PC-9 (cell line): ENCODE measurements around the gene SLC4A1AP.

Source experiments
- CTCF ChIP-seq: fragments of 200-600 bp; sonication (generic); conservative IDR thresholded peaks from 2 replicates; pipeline ENCODE4 v1.6.1; 2017; ENCODE audit warnings: mixed run types, antibody characterized with exemption, mild to moderate bottlenecking, moderate library complexity
- EZH2 ChIP-seq: fragments of 200-600 bp; sonication (generic); IDR thresholded peaks from 2 replicates; pipeline ENCODE4 v1.8.0; 2017; ENCODE audit warnings: antibody characterized with exemption, low read depth

GRCh38 chr2:27687232-27687631 is 23.5 kb downstream of the SLC4A1AP start:
- TF ChIP-seq CTCF, result no peak
- no peak for TF ChIP-seq EZH2
